Ishikawa (cell line): ENCODE data around the gene SLC35E2B.
A peak's percentile ranks its signal among the peaks of the same experiment; 100 is the strongest.

Experiments used
- CEBPB ChIP-seq: IDR thresholded peaks from 2 replicates; pipeline ENCODE4 v1.6.1; 2012
- CREB1 ChIP-seq: IDR thresholded peaks from 2 replicates; pipeline ENCODE4 v1.6.1; 2012; ENCODE audit warnings: low read depth
- EGR1 ChIP-seq: IDR thresholded peaks from 2 replicates; pipeline ENCODE4 v1.6.1; 2012
- EP300 ChIP-seq: IDR thresholded peaks from 2 replicates; pipeline ENCODE4 v1.6.1; 2012; ENCODE audit warnings: borderline replicate concordance
- FOXM1 ChIP-seq: IDR thresholded peaks from 2 replicates; pipeline ENCODE4 v1.6.1; 2012; ENCODE audit warnings: low read depth, borderline replicate concordance
- MAX ChIP-seq: IDR thresholded peaks from 2 replicates; pipeline ENCODE4 v1.6.1; 2012
- NFIC ChIP-seq: IDR thresholded peaks from 2 replicates; pipeline ENCODE4 v1.6.1; 2012
- RAD21 ChIP-seq: IDR thresholded peaks from 2 replicates; pipeline ENCODE4 v1.6.1; 2012; ENCODE audit warnings: low read depth
- REST ChIP-seq: IDR thresholded peaks from 2 replicates; pipeline ENCODE4 v1.6.1; 2012; ENCODE audit warnings: low read depth, mild to moderate bottlenecking
- TAF1 ChIP-seq: IDR thresholded peaks from 2 replicates; pipeline ENCODE4 v1.6.1; 2012; ENCODE audit warnings: low read depth, mild to moderate bottlenecking
- TCF12 ChIP-seq: IDR thresholded peaks from 2 replicates; pipeline ENCODE4 v1.6.1; 2012; ENCODE audit warnings: low read depth
- TEAD4 ChIP-seq: IDR thresholded peaks from 2 replicates; pipeline ENCODE4 v1.6.1; 2012
- USF1 ChIP-seq: IDR thresholded peaks from 2 replicates; pipeline ENCODE4 v1.6.1; 2012
- YY1 ChIP-seq: IDR thresholded peaks from 2 replicates; pipeline ENCODE4 v1.6.1; 2012; ENCODE audit warnings: low read depth
- ZBTB7A ChIP-seq: IDR thresholded peaks from 2 replicates; pipeline ENCODE4 v1.6.1; 2012; ENCODE audit warnings: low read depth

SLC35E2B gene

GRCh38 chr1:1621173-1622009 is 71.2 kb downstream of the SLC35E2B start:
- TF ChIP-seq TEAD4 (no peak), EGR1 (no peak), FOXM1 (no peak), EP300 (no peak), REST (no peak), TAF1 (no peak), ZBTB7A (no peak), TCF12 (no peak), MAX (no peak), USF1 (no peak), YY1 (no peak), NFIC (no peak)

GRCh38 chr1:1620433-1621139 is 72.0 kb downstream of the SLC35E2B start:
- TF ChIP-seq ZBTB7A, result no peak
- TF ChIP-seq YY1, result no peak
- TF ChIP-seq RAD21, result no peak
- TF ChIP-seq REST, result no peak
- TF ChIP-seq USF1, result no peak
- no peak for TF ChIP-seq EGR1
- TF ChIP-seq CREB1, result no peak
- no peak for TF ChIP-seq CEBPB

GRCh38 chr1:1619917-1620361 is 72.7 kb downstream of the SLC35E2B start:
- TF ChIP-seq MAX, result no peak
- no peak for TF ChIP-seq TAF1
- no peak for TF ChIP-seq YY1
- peak; percentile 39 for TF ChIP-seq RAD21
- TF ChIP-seq NFIC, result no peak
- TF ChIP-seq USF1, result no peak
- TF ChIP-seq EP300, result no peak
- no peak for TF ChIP-seq EGR1
- TF ChIP-seq TEAD4, result no peak

GRCh38 chr1:1618396-1619068 is 74.1 kb downstream of the SLC35E2B start:
- no peak for TF ChIP-seq REST
- no peak for TF ChIP-seq TCF12
- TF ChIP-seq CEBPB, result no peak
- no peak for TF ChIP-seq RAD21
- no peak for TF ChIP-seq TAF1
- no peak for TF ChIP-seq USF1
- no peak for TF ChIP-seq YY1
- TF ChIP-seq FOXM1, result no peak
- no peak for TF ChIP-seq EP300
- TF ChIP-seq TEAD4, result no peak
- TF ChIP-seq CREB1, result no peak
- no peak for TF ChIP-seq NFIC
- no peak for TF ChIP-seq ZBTB7A
- TF ChIP-seq MAX, result no peak
- no peak for TF ChIP-seq EGR1
